GM18858 (cell line): Measurements from ENCODE around the gene CDK5RAP2.
"Not testable (repeated sequence)": the region's sequence is repeated elsewhere in the genome, so short reads cannot be mapped to it uniquely, and the experiment has no call there.

Experiments used
- ATAC-seq: cut with Tn5 transposase; IDR thresholded peaks from one replicate; pipeline ENCODE4 v1.9.1; 2021; ENCODE audit not compliant: unreplicated experiment

The CDK5RAP2 gene

DNA sequence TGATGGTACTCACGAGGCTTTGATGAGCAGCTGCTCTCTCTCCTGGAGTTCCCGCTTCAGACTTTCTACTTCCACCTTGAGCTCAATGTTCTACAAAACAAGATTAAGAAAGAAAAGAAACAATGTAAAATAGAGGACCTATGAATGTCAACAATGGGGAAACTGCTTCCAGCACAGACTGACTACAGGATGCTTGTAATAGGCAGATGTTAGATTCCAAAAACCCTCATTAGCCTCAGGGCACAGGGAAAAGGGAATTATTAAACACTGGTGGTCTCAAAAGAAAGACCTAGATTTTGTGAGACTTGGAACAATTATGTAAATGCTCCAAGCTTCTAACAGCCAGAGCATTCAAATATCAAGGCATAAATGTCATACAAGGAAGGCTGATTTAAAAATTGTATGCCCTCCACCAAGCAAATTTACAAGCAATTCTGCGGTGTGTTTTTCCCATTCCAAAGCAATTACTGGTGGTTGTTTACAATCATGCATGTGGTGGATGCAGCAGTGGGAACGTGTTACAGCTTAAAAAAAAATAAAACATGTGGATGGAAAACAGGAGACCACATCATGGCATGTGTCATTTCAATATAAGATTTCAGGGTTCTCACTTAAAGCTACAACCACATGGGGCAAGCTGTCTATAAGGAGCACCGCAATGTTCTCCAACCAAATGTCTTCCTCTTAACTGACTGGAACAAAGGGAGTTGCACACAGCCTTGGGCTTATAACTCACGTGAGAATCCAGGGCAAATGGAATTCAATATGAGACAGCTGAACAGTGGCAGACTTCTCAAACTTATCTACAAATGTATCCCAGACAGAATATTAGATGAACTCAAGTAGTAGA is 34.0 kb downstream of the CDK5RAP2 start:
- no peak for ATAC-seq

GRCh38 chr9:120544441-120544840 is 35.5 kb downstream of the CDK5RAP2 start:
- ATAC-seq, result no peak

DNA sequence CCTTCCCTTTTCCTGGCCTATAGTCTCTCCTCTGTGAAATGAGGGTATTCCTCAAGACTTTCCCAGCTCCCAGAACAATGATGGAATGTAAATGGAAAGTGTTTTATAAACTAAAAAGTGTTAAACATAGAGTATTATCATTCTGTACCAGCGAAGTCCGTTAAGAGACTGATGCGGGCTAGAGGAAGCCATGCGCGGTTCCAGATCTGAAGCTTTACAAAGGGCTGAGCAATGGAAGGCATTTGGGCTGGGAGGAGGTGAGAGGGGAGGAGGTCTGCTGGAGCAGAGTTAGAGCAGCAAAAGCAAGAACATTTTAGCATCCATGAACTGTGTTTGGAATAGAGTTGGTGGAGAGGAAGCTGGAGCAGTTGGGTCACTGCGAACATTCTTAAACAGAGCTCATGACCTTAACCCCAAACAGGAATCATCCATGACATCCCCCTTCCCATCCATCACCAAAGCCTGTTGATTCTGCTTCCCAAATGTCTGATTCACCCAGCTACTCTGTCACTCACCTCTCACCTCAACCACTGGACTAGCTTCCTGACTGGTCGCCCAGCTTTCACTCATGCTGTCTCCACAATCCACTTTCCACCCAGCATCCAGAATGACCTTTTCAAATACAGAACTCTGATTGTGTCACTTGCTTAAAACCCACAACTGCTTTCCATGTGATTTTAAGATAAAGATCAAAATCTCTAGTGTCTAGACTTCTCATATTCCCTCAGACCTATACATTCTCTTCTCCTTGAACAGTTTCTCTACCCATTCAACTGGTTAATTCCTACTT is 37.1 kb downstream of the CDK5RAP2 start:
- no peak for ATAC-seq

DNA sequence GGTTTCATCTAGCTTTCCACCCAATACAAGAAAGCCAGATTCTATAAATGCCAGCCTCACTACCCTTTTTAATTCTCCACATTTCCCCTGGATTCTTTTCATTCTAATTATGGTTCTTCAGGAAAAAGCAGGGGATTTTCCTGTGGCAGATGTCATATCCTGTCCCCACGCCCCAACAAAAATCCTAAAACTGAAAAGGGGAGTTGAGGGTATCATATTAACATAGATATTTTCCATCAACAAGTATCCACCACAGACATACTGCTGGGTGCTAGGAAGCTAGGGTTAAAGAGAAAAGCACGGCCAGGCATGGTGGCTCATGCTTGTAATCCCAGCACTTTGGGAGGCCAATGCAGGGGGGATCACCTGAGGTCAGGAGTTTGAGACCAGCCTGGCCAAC is 38.0 kb downstream of the CDK5RAP2 start:
- no peak for ATAC-seq

DNA sequence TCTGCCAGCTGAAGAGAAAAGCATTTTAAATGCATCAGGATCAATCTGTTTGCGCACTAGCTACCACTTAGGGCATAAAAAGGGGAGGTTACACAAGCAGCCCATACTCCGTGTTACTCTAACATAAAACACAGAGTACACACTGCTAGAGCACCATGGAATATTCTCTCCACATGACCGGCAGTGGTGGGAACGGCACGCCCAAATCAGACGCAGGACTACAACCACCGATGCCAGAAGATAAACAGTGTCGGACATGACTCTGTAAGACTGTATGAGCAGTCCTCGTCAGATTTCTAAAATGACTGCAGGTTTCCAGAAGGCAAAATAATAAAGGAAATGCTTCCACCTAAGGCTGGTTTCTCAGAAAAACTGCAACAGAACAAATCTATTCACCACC is 40.0 kb downstream of the CDK5RAP2 start:
- no peak for ATAC-seq

DNA sequence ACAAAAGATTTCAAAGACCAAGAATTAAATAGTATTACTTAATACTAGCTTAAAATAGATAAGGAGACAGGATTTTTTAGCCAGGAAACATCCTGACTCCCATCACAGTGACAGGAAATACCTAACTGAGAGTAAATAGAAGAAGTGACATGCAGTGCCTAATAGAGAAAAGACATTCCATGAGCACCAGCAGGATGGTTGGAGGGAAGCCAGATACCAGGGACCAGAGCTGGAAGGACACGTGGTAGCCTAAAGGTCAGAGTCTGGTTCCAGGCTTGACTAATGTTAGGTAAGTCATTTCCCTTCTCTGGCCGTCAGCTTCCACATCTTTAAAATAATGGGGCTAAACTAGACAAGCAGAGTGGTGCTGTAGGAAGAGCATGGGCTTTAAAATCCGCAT is 41.6 kb downstream of the CDK5RAP2 start:
- no peak for ATAC-seq

DNA sequence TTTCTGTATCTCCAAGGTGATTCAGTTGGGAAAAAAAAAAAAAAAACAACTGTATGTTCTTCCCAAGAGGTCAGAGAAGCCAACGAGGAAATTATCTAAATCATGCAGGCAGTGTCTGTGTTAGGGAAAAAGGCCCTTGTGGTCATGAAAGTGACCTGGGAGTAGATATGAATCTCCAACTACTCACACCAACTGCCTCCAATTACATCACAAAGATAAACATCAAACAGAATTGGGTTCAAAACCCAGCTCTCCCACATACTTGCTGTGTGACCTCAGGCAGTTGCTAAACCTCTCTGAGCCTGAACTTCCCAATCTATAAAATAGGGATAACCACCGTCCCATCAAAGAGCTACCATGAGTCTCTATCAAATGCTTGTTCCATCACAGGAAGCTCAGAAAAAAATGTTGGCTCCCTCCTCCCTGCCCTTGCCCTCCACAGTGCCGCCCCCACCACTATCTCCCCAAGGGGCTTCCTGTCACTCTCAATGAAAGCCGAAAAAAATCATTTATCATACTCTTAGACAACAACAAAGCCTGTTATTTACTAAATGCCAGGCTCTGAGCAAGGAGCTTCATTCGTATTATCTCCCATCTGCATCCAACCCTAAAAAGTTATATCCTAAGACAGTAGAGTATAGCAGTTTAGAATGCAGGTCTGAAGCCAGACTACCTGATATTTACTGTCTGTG is 42.9 kb downstream of the CDK5RAP2 start:
- ATAC-seq, result no peak

GRCh38 chr9:120536094-120536493 is 43.9 kb downstream of the CDK5RAP2 start:
- ATAC-seq, result no peak

DNA sequence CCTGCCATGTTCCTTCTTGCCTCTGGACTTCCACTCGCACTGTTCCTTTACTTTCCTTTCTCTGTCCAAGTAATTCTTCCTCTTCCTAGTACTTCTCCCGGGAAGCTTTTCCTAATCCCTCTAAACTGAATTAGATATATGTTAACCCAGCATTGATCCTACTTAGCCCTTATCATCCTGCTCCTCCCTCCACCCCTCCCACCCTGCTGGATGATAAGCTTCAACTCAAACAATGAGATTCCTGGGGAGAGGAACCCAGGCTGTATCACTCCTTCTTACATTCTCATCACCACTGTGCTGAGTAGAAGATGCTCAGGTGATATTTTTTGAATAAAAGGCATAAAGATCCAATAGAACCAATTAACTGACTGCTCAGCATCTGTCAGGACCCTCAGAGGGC is 45.7 kb downstream of the CDK5RAP2 start:
- no peak for ATAC-seq

- ATAC-seq, result no peak
These were observed 47.1 kb downstream of the CDK5RAP2 start for GRCh38 chr9:120532891-120533290.

DNA sequence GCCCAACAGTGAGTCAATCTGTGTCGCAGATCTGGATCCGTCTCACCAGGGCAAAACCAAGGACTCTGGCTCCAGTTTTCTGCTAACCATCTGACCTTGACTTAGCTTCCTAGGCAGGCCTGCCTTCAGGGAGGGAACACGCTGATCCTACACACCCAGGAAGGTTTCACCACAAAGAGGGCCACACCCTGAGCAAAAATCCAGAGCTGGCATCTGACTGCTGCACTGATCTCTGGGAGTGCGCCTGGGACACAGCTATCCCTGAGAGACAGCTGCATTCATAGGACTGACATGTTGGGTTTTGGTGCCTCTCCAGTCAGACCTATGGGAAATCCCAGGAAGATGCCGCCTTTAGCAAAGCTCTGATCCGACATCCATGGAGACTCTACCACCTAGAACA is 47.5 kb downstream of the CDK5RAP2 start:
- ATAC-seq, result no peak

- ATAC-seq, result no peak
These were observed 48.2 kb downstream of the CDK5RAP2 start for GRCh38 chr9:120531683-120532300.

DNA sequence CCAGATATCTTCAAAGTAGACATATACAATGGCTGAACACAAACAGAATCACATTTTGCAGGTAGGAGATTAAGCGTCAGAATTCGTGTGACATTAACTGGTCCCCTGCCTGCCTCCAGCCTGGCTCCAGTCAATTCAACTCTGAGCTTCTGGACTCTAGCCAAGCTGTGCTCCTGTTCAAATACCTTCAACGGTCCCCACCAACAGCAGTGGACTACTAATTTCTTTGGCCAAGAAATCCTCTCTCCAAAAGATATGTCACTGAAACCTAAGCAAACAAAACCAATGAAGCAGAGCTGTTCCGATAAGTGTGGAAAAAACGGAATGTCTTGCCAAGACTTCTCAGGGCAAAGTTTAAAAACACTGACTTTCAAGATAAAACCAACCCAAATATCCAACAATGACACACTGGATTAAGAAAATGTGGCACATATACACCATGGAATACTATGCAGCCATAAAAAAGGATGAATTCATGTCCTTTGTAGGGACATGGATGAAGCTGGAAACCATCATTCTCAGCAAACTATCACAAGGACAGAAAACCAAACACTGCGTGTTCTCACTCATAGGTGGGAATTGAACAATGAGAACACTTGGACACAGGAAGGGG is 49.6 kb downstream of the CDK5RAP2 start:
- not testable (repeated sequence) for ATAC-seq

DNA sequence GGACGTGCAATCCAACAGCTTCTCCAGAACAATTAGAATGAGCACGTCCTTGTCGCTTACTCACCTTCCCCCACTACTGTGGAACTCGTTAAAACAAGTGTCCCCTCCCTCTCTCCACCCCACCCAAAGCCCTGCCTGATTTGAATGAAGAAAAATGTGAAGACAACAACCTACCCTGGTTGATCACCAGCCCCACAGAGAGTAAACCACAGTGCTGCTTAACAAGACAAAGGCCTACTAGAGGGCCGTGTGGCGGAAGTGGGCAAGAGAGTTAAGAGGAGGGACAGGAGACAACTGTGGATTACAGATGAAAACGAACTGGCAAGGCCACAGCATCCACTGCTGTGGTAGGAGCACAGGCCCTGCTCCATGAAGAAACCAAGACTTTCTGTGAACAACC is 51.1 kb downstream of the CDK5RAP2 start:
- ATAC-seq, result no peak

- no peak for ATAC-seq
These were observed 51.6 kb downstream of the CDK5RAP2 start for GRCh38 chr9:120528327-120528726.

- no peak for ATAC-seq
These were observed 53.4 kb downstream of the CDK5RAP2 start for GRCh38 chr9:120526534-120526933.

DNA sequence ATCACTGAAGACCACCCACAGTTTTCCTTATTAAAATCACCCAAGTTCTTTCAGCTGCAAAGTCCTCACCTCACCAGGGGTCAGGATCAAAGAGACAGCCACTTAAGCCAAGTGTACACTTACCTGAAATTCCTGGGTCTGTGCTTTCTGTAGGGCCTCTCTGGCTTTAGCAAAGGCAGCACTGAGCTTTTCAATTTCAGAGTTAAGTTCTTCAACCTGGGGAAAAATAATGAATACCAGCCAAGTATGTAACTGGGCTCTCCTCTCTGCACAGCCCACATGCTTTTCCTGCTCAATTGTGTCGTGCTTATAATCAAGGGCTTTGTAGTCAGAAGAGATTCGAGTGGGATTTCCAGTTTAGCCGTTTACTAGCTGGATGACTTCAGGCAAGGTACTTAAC is 55.1 kb downstream of the CDK5RAP2 start:
- no peak for ATAC-seq

DNA sequence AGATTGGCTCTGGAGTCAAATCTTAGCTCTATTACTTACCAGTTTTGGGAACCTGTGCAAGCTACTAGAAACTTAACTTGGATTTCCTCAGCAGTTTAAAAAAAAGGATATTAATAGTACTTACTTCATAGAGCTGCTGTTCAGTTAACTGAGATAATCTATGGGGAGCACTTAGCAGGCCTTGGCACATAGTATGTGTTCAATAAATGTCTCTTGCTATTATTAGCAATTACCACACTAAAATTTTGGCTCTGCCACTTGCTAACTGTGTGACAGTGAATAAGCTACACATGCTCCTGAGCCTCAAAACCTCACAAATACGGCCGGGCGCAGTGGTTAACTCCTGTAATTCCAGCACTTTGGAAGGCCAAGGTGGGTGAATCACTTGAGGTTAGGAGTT is 55.9 kb downstream of the CDK5RAP2 start:
- ATAC-seq, result no peak

GRCh38 chr9:120522558-120522957 is 57.4 kb downstream of the CDK5RAP2 start:
- ATAC-seq, result no peak

DNA sequence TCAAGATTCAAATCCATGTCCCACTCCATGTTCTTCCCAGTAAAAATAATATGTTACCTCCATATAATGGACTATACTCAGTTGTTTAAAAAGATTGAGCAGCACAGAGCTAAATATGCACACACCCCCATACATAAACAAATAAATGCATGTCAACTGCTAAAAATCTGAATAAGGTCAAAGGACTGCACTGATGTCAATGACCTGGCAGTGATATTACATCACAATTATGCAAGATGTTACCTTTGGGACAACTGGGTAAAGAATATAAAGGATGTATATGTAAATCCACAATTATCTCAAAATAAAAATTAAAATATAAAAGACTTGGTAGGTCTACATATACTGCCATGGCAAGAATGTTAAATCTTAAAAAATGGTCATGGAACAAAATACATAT is 57.9 kb downstream of the CDK5RAP2 start:
- ATAC-seq, result no peak

DNA sequence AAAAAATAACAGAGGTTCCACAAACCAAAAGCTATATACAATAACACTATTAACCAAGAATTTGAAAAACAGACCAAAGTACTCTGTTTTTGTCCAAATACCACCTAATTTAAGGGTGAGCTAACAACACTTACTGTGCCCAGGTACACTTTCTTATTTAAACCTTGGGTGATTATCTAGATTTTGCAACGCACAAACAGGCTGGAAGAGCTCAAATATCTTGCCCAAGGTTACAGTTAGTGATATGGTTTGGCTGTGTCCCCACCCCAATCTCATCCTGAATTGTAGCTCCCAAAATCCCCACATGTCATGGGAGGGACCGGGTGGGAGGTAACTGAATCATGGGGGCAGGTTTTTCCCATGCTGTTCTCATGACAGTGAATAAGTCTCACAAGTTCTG is 58.9 kb downstream of the CDK5RAP2 start:
- ATAC-seq, result no peak
